ENCODE measurements around the gene CHST8.

Gene CHST8

DNA sequence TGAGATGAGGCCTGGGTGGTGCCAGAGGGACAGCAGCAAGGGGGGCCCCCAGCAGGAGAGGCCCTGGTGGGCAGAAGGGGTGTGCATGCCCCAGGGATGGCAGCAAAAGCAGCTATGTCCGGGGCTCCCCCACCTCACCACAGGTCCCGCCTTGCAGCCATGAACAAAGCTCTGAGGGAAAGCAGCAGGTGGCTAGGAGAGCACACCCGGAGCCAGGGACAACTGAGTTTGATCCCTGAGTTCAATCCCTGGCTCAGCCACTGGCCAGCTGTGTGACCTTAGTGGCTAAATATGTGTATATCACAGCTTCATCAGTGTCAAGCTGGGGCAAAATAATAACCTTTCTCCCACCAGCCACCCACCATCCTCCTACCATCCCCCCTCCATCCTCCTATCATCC lies 127.3 kb downstream of the CHST8 start:
- no peak for TF ChIP-seq FOXP2 (optimal IDR thresholded peaks at IDR 0.05; ENCODE audit: borderline replicate concordance, extremely low read depth, extremely low read length, insufficient read depth)
- no peak for TF ChIP-seq SIN3A (IDR thresholded peaks at IDR 0.05; ENCODE audit: borderline replicate concordance, insufficient read depth, low read length)
- no peak for TF ChIP-seq TAF1 (IDR thresholded peaks at IDR 0.05; ENCODE audit: borderline replicate concordance, insufficient read depth, low read length)
- no peak for TF ChIP-seq POLR2AphosphoS5 (IDR thresholded peaks at IDR 0.05; ENCODE audit: low read depth, low read length)
- TF ChIP-seq, protein P1, sequence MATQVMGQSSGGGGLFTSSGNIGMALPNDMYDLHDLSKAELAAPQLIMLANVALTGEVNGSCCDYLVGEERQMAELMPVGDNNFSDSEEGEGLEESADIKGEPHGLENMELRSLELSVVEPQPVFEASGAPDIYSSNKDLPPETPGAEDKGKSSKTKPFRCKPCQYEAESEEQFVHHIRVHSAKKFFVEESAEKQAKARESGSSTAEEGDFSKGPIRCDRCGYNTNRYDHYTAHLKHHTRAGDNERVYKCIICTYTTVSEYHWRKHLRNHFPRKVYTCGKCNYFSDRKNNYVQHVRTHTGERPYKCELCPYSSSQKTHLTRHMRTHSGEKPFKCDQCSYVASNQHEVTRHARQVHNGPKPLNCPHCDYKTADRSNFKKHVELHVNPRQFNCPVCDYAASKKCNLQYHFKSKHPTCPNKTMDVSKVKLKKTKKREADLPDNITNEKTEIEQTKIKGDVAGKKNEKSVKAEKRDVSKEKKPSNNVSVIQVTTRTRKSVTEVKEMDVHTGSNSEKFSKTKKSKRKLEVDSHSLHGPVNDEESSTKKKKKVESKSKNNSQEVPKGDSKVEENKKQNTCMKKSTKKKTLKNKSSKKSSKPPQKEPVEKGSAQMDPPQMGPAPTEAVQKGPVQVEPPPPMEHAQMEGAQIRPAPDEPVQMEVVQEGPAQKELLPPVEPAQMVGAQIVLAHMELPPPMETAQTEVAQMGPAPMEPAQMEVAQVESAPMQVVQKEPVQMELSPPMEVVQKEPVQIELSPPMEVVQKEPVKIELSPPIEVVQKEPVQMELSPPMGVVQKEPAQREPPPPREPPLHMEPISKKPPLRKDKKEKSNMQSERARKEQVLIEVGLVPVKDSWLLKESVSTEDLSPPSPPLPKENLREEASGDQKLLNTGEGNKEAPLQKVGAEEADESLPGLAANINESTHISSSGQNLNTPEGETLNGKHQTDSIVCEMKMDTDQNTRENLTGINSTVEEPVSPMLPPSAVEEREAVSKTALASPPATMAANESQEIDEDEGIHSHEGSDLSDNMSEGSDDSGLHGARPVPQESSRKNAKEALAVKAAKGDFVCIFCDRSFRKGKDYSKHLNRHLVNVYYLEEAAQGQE (IDR thresholded peaks at IDR 0.05; ENCODE audit: insufficient read depth in 1 of 2, low read depth in 2 of 2, low read length in 2 of 2): no peak

DNA sequence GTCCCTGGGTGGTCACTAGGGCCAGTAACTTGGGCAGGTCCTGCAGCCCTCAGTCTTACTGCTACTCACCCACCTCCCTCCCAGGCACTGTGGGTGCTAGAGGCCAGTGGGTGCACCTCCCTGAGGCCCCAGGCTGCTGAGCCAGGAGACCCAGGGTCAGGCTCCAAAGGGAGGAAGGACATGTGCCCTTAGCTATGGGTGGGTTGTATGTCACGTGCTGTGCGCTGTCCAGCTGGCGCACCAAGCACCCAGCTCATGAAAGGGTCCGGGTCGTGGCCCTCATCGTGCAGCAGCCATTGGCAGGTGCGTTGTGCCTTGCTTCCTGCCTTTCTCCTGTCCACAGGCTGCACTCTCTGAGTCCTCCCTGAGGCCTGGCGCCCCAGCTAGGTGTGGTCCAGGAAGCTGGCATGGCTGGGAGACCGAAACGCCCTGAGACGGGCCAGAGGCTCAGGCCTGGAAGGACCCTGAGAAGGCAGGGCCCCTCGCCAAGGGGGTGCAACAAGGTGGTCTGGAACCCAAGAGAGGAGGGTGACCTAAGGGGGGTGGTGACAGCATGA lies 127.9 kb downstream of the CHST8 start:
- no peak for TF ChIP-seq POLR2AphosphoS5 (IDR thresholded peaks at IDR 0.05; ENCODE audit: low read depth, low read length)
- no peak for TF ChIP-seq TAF1 (IDR thresholded peaks at IDR 0.05; ENCODE audit: borderline replicate concordance, insufficient read depth, low read length)
- TF ChIP-seq, protein P1 (IDR thresholded peaks at IDR 0.05; ENCODE audit: insufficient read depth in 1 of 2, low read depth in 2 of 2, low read length in 2 of 2): no peak
- no peak for TF ChIP-seq FOXP2 (optimal IDR thresholded peaks at IDR 0.05; ENCODE audit: borderline replicate concordance, extremely low read depth, extremely low read length, insufficient read depth)
- TF ChIP-seq SIN3A (IDR thresholded peaks at IDR 0.05; ENCODE audit: borderline replicate concordance, insufficient read depth, low read length): no peak

- no peak for TF ChIP-seq SIN3A (IDR thresholded peaks at IDR 0.05; ENCODE audit: borderline replicate concordance, insufficient read depth, low read length)
- TF ChIP-seq TAF1 (IDR thresholded peaks at IDR 0.05; ENCODE audit: borderline replicate concordance, insufficient read depth, low read length): no peak
- TF ChIP-seq, protein P1 (IDR thresholded peaks at IDR 0.05; ENCODE audit: insufficient read depth in 1 of 2, low read depth in 2 of 2, low read length in 2 of 2): no peak
- no peak for TF ChIP-seq FOXP2 (optimal IDR thresholded peaks at IDR 0.05; ENCODE audit: borderline replicate concordance, extremely low read depth, extremely low read length, insufficient read depth)
- TF ChIP-seq POLR2AphosphoS5 (IDR thresholded peaks at IDR 0.05; ENCODE audit: low read depth, low read length): no peak
These were observed 129.1 kb downstream of the CHST8 start for GRCh38 chr19:33750587-33751435.

DNA sequence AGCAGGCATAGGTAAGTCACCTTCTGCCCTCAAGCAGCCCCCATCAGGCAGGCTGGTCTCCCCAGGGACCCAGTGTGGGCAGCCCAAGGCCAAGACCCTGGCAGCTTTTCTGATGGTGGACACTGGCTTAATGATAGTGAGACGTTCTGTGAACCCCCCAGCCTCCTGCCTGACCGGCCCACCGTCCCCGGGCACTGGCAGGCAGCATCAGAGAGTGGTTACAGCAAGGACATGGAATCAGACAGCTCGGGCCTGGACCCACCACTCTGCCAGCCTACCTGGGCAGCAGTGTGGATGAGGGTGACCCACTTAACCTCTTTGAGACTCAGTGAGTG lies 129.7 kb downstream of the CHST8 start:
- TF ChIP-seq SIN3A (IDR thresholded peaks at IDR 0.05; ENCODE audit: borderline replicate concordance, insufficient read depth, low read length) (no peak), TAF1 (IDR thresholded peaks at IDR 0.05; ENCODE audit: borderline replicate concordance, insufficient read depth, low read length) (no peak), POLR2AphosphoS5 (IDR thresholded peaks at IDR 0.05; ENCODE audit: low read depth, low read length) (no peak), FOXP2 (optimal IDR thresholded peaks at IDR 0.05; ENCODE audit: borderline replicate concordance, extremely low read depth, extremely low read length, insufficient read depth) (no peak)
- TF ChIP-seq, protein P1 (IDR thresholded peaks at IDR 0.05; ENCODE audit: insufficient read depth in 1 of 2, low read depth in 2 of 2, low read length in 2 of 2): no peak
